Measurements from ENCODE around the gene TBC1D10B.

Gene TBC1D10B

GRCh38 chr16:30358990-30359870, 11.1 kb downstream of the TBC1D10B start:
- Histone ChIP-seq H3K4me3 (ENCODE audit: low read depth in 1 of 2, low read length in 1 of 2) (no peak overlapping the region), H3K36me3 (peaks cover 75% of the 10 kb centered on the region), H3K9me3 (no peaks in the 10 kb centered on the region), H3K27me3 (no peaks in the 10 kb centered on the region), H3K27ac (no peak overlapping the region), H3K4me1 (ENCODE audit: control insufficient read depth in 1 of 2, insufficient read depth in 1 of 2, low read depth in 1 of 2, low read length in 1 of 2) (peaks cover 19 to 24% of the 10 kb centered on the region in 2 experiments)
- TF ChIP-seq CTCF (IDR thresholded peaks at IDR 0.05) = no peak

GRCh38 chr16:30358577-30358936, 11.7 kb downstream of the TBC1D10B start:
- Histone ChIP-seq H3K9me3 (no peaks in the 10 kb centered on the region), H3K36me3 (peaks cover 72% of the 10 kb centered on the region)

GRCh38 chr16:30357715-30358576, 12.3 kb downstream of the TBC1D10B start:
- Histone ChIP-seq H3K4me3 (ENCODE audit: low read depth in 1 of 2, low read length in 1 of 2) (no peak overlapping the region), H3K27me3 (no peaks in the 10 kb centered on the region), H3K36me3 (peaks cover 72% of the 10 kb centered on the region), H3K4me1 (ENCODE audit: control insufficient read depth in 1 of 2, insufficient read depth in 1 of 2, low read depth in 1 of 2, low read length in 1 of 2) (peaks cover 25 to 29% of the 10 kb centered on the region in 2 experiments), H3K27ac (peak overlapping the region; percentile 98), H3K9me3 (no peaks in the 10 kb centered on the region)
- TF ChIP-seq CTCF (IDR thresholded peaks at IDR 0.05) = no peak

More at GRCh38 chr16:30358577-30358936, 11.7 kb downstream of the TBC1D10B start:
- H3K4me3 ChIP-seq (ENCODE audit: low read depth in 1 of 2, low read length in 1 of 2) = no peak overlapping the region
- no peaks in the 10 kb centered on the region for H3K27me3 ChIP-seq
- H3K4me1 ChIP-seq (ENCODE audit: control insufficient read depth in 1 of 2, insufficient read depth in 1 of 2, low read depth in 1 of 2, low read length in 1 of 2) = peaks cover 25 to 29% of the 10 kb centered on the region in 2 experiments
- H3K27ac ChIP-seq = peak overlapping the region; percentile 98
- no peak for TF ChIP-seq CTCF (IDR thresholded peaks at IDR 0.05)

GRCh38 chr16:30357085-30357714, 13.1 kb downstream of the TBC1D10B start:
- Histone ChIP-seq H3K4me3 (ENCODE audit: low read depth in 1 of 2, low read length in 1 of 2) (no peak overlapping the region), H3K27ac (peak overlapping the region; percentile 98), H3K36me3 (peaks cover 72% of the 10 kb centered on the region), H3K4me1 (ENCODE audit: control insufficient read depth in 1 of 2, insufficient read depth in 1 of 2, low read depth in 1 of 2, low read length in 1 of 2) (peaks cover 25 to 29% of the 10 kb centered on the region in 2 experiments), H3K9me3 (no peaks in the 10 kb centered on the region), H3K27me3 (no peaks in the 10 kb centered on the region)
- TF ChIP-seq CTCF (IDR thresholded peaks at IDR 0.05) = no peak

GRCh38 chr16:30356401-30357084, 13.8 kb downstream of the TBC1D10B start:
- Histone ChIP-seq H3K4me1 (ENCODE audit: control insufficient read depth in 1 of 2, insufficient read depth in 1 of 2, low read depth in 1 of 2, low read length in 1 of 2) (peaks cover 25 to 29% of the 10 kb centered on the region in 2 experiments), H3K27ac (peak overlapping the region; percentile 98)

More at GRCh38 chr16:30356401-30357084, 13.8 kb downstream of the TBC1D10B start:
- H3K27me3 ChIP-seq = no peaks in the 10 kb centered on the region
- H3K9me3 ChIP-seq = no peaks in the 10 kb centered on the region
- TF ChIP-seq CTCF (IDR thresholded peaks at IDR 0.05) = no peak
- peak overlapping the region; percentile 73 to 94 for H3K4me3 ChIP-seq (ENCODE audit: low read depth in 1 of 2, low read length in 1 of 2)
- H3K36me3 ChIP-seq = peaks cover 72% of the 10 kb centered on the region

Measured in neutrophil (primary cell).